Measurements from ENCODE around the gene ZNF668. TPM values are rescaled to one million over a fixed set of nuclear protein-coding genes. Genes with fewer than 3 reads are reported as not detected.

The ZNF668 gene
- total RNA-seq, 4 donors from 2014 or later = 8.6 to 22.5 (median 12.6) TPM

- Histone ChIP-seq H3K27ac (peak overlapping the region; percentile 95 to 98 (median 96)), H3K27me3 (no peaks in the 10 kb centered on the region), H3K9me3 (no peaks in the 10 kb centered on the region), H3K4me1 (peaks cover 5 to 39% (median 17%) of the 10 kb centered on the region in 3 donors), H3K36me3 (peaks cover 0 to 39% of the 10 kb centered on the region in 2 donors), H3K4me3 (peak overlapping the region; percentile 78 to 89)
- TF ChIP-seq POLR2A (IDR thresholded peaks at IDR 0.05) (no peak), POLR2AphosphoS5 (IDR thresholded peaks at IDR 0.05) (no peak), CTCF (IDR thresholded peaks at IDR 0.05) (no peak), EP300 (IDR thresholded peaks at IDR 0.05) (no peak)
- ATAC-seq = no peak
- 0 to 1% methylated on average over 5 to 7 of the region's 7 CpGs for WGBS, 2 donors (ENCODE audit: low coverage in 1 of 2)
These were observed 759 bp upstream of the ZNF668 start for GRCh38 chr16:31074814-31075183.

- H3K9me3 ChIP-seq = no peaks in the 10 kb centered on the region
- H3K4me1 ChIP-seq = peaks cover 5 to 39% (median 17%) of the 10 kb centered on the region in 3 donors
- peaks cover 0 to 24% of the 10 kb centered on the region in 2 donors for H3K36me3 ChIP-seq
- WGBS, 2 donors (ENCODE audit: low coverage in 1 of 2) = 0% methylated on average over 8 to 12 of the region's 83 CpGs
- peak; percentile 90 for ATAC-seq
- H3K27ac ChIP-seq = peak overlapping the region; percentile 83 to 98 (median 96)
- TF ChIP-seq EP300 (IDR thresholded peaks at IDR 0.05) (no peak), POLR2A (IDR thresholded peaks at IDR 0.05) (peak in 1 of 2 donors; percentile 15), POLR2AphosphoS5 (IDR thresholded peaks at IDR 0.05) (peak; percentile 53), CTCF (IDR thresholded peaks at IDR 0.05) (no peak)
- H3K27me3 ChIP-seq = no peaks in the 10 kb centered on the region
- H3K4me3 ChIP-seq = peak overlapping the region; percentile 78 to 89
These were observed 684 bp downstream of the ZNF668 start for GRCh38 chr16:31073142-31073969.

GRCh38 chr16:31072540-31073141 lies 1.4 kb downstream of the ZNF668 start:
- Histone ChIP-seq H3K9me3 (no peaks in the 10 kb centered on the region), H3K4me1 (peaks cover 5 to 39% (median 17%) of the 10 kb centered on the region in 3 donors), H3K36me3 (peaks cover 0 to 17% of the 10 kb centered on the region in 2 donors), H3K27ac (peak overlapping the region; percentile 83 to 98 (median 96)), H3K4me3 (peak overlapping the region; percentile 78 to 89), H3K27me3 (no peaks in the 10 kb centered on the region)
- TF ChIP-seq EP300 (IDR thresholded peaks at IDR 0.05) (no peak), CTCF (IDR thresholded peaks at IDR 0.05) (no peak), POLR2A (IDR thresholded peaks at IDR 0.05) (no peak), POLR2AphosphoS5 (IDR thresholded peaks at IDR 0.05) (no peak)
- no peak for ATAC-seq
- 0 to 11% methylated on average over 1 to 5 of the region's 27 CpGs for WGBS, 2 donors (ENCODE audit: low coverage in 1 of 2)

GRCh38 chr16:31071861-31072260 lies 2.2 kb downstream of the ZNF668 start:
- peaks cover 5 to 39% (median 17%) of the 10 kb centered on the region in 3 donors for H3K4me1 ChIP-seq
- H3K36me3 ChIP-seq = peaks cover 0 to 10% of the 10 kb centered on the region in 2 donors
- peak overlapping the region in 1 of 2 donors; percentile 89 for H3K4me3 ChIP-seq
- no peak for ATAC-seq
- no peaks in the 10 kb centered on the region for H3K9me3 ChIP-seq
- H3K27me3 ChIP-seq = no peaks in the 10 kb centered on the region
- no peak for TF ChIP-seq EP300 (IDR thresholded peaks at IDR 0.05)
- TF ChIP-seq POLR2AphosphoS5 (IDR thresholded peaks at IDR 0.05) = no peak
- H3K27ac ChIP-seq = peak overlapping the region in 3 of 4 donors; percentile 96 to 98 (median 97)
- WGBS, 2 donors (ENCODE audit: low coverage in 1 of 2) = 14 to 19% methylated on average over 4 of the region's 4 CpGs

GRCh38 chr16:31067342-31067741 lies 6.7 kb downstream of the ZNF668 start:
- no peak overlapping the region for H3K4me3 ChIP-seq
- peaks cover 3 to 34% (median 12%) of the 10 kb centered on the region in 3 donors for H3K4me1 ChIP-seq
- ATAC-seq = no peak
- 83 to 95% methylated on average over 3 of the region's 3 CpGs for WGBS, 2 donors (ENCODE audit: low coverage in 1 of 2)
- H3K27me3 ChIP-seq = no peaks in the 10 kb centered on the region
- TF ChIP-seq POLR2A (IDR thresholded peaks at IDR 0.05) (no peak), CTCF (IDR thresholded peaks at IDR 0.05) (no peak), EP300 (IDR thresholded peaks at IDR 0.05) (no peak), POLR2AphosphoS5 (IDR thresholded peaks at IDR 0.05) (no peak)
- no peaks in the 10 kb centered on the region for H3K9me3 ChIP-seq
- peaks cover 0 to 19% of the 10 kb centered on the region in 2 donors for H3K36me3 ChIP-seq
- H3K27ac ChIP-seq = no peak overlapping the region
